K562 (cell line): ENCODE data around the gene HPRT1. TPM values are rescaled to one million over a fixed set of nuclear protein-coding genes. Genes with fewer than 3 reads are reported as not detected.

ENCODE experiments used
- ARID1B ChIP-seq: fragments of 450-650 bp; IDR thresholded peaks from 2 replicates; pipeline ENCODE4 v1.6.1; 2016; ENCODE audit warnings: antibody characterized with exemption, mild to moderate bottlenecking, inconsistent platforms
- ARID4B ChIP-seq: sonication (generic); formaldehyde crosslinking; IDR thresholded peaks from 2 replicates; pipeline ENCODE4 v1.8.0; 2022; ENCODE audit warnings: mild to moderate bottlenecking, missing genetic modification reagents
- CC2D1A ChIP-seq: fragments of 450-650 bp; IDR thresholded peaks from 2 replicates; pipeline ENCODE4 v1.6.1; 2017; ENCODE audit warnings: mild to moderate bottlenecking
- E2F6 ChIP-seq, 2 experiments: IDR thresholded peaks; 2 replicates each; pipeline ENCODE4 v1.6.1; 2011; ENCODE audit warnings: borderline replicate concordance in 1 of 2, control low read depth in 1 of 2, low read depth in 1 of 2, low read length in 1 of 2, mild to moderate bottlenecking in 1 of 2, mixed read lengths in 1 of 2, moderate library complexity in 1 of 2; ENCODE audit not compliant: insufficient read depth in 1 of 2, insufficient read length in 1 of 2, poor library complexity in 1 of 2, severe bottlenecking in 1 of 2; ENCODE audit errors: extremely low read depth in 1 of 2
- ERF ChIP-seq: fragments of 450-650 bp; formaldehyde crosslinking; IDR thresholded peaks from 2 replicates; pipeline ENCODE4 v1.4.0; 2020; ENCODE audit warnings: mild to moderate bottlenecking, mixed read lengths
- FOXA1 ChIP-seq: fragments of 450-650 bp; IDR thresholded peaks from 2 replicates; pipeline ENCODE4 v1.6.1; 2016; ENCODE audit warnings: mild to moderate bottlenecking, borderline replicate concordance
- JUND ChIP-seq, 2 experiments: IDR thresholded peaks; 2 replicates in 1 of 2; 3 replicates in 1 of 2; pipeline ENCODE4 v1.6.1; 2011; ENCODE audit warnings: borderline replicate concordance in 2 of 2, low read depth in 2 of 2, low read length in 2 of 2, improper control_type of control experiment in 1 of 2, missing biosample characterization in 1 of 2, missing genetic modification characterization in 1 of 2, missing genetic modification reagents in 1 of 2
- KDM1A ChIP-seq, 2 experiments: fragments of 450-650 bp; IDR thresholded peaks; 2 replicates each; pipeline ENCODE4 v1.6.1; 2016; ENCODE audit warnings: mild to moderate bottlenecking in 2 of 2
- LEF1 ChIP-seq: fragments of 450-650 bp; IDR thresholded peaks from 2 replicates; pipeline ENCODE4 v1.6.1; 2016; ENCODE audit warnings: mild to moderate bottlenecking
- MEIS2 ChIP-seq: fragments of 450-650 bp; IDR thresholded peaks from 2 replicates; pipeline ENCODE4 v1.6.1; 2014; ENCODE audit warnings: mild to moderate bottlenecking; ENCODE audit not compliant: partially characterized antibody
- MXI1 ChIP-seq: IDR thresholded peaks from 2 replicates; pipeline ENCODE4 v1.6.1; 2011; ENCODE audit warnings: low read depth, mild to moderate bottlenecking, improper control_type of control experiment, low read length
- NR2C1 ChIP-seq, 2 experiments: fragments of 450-650 bp; IDR thresholded peaks; 2 replicates each; pipeline ENCODE4 v1.6.1; 2017; ENCODE audit warnings: mild to moderate bottlenecking in 2 of 2, antibody characterized with exemption in 1 of 2, inconsistent platforms in 1 of 2, missing compliant biosample characterization in 1 of 2, missing genetic modification characterization in 1 of 2
- POLR3A ChIP-seq: IDR thresholded peaks from 2 replicates; pipeline ENCODE4 v1.6.1; 2011; ENCODE audit warnings: borderline replicate concordance, mild to moderate bottlenecking, moderate library complexity; ENCODE audit not compliant: insufficient read length, insufficient read depth; ENCODE audit errors: extremely low read depth
- SRF ChIP-seq, 2 experiments: fragments of 250-450, 450-650 bp in 1 of 2; sonication (Bioruptor Pico) in 1 of 2; sonication (generic) in 1 of 2; formaldehyde crosslinking; IDR thresholded peaks; 2 replicates each; pipeline versions ENCODE4 v1.5.0 to v1.5.1; 2020 to 2022; ENCODE audit warnings: mild to moderate bottlenecking in 1 of 2, missing genetic modification reagents in 1 of 2
- SUPT5H ChIP-seq: fragments of 450-650 bp; IDR thresholded peaks from 2 replicates; pipeline ENCODE4 v1.6.1; 2016
- TAF15 ChIP-seq: fragments of 200-400 bp; formaldehyde crosslinking; IDR thresholded peaks from 2 replicates; pipeline ENCODE4 v1.6.1; 2017; ENCODE audit warnings: mild to moderate bottlenecking, low read depth, low read length, moderate library complexity
- TAF9B ChIP-seq: fragments of 450-650 bp; IDR thresholded peaks from 2 replicates; pipeline ENCODE4 v1.6.1; 2018; ENCODE audit warnings: mild to moderate bottlenecking; ENCODE audit not compliant: partially characterized antibody
- ZNF140 ChIP-seq: fragments of 250-450 bp; sonication (Bioruptor Pico); IDR thresholded peaks from 2 replicates; pipeline ENCODE4 v1.8.0; 2021; ENCODE audit warnings: moderate library complexity, mild to moderate bottlenecking, inconsistent platforms
- ZNF324 ChIP-seq: fragments of 250-450 bp; sonication (Bioruptor Pico); IDR thresholded peaks from 2 replicates; pipeline ENCODE4 v1.4.0; 2020; ENCODE audit warnings: mild to moderate bottlenecking
- ZNF431 ChIP-seq: sonication (generic); formaldehyde crosslinking; IDR thresholded peaks from 2 replicates; pipeline ENCODE4 v1.8.0; 2022; ENCODE audit warnings: mild to moderate bottlenecking, missing genetic modification reagents
- ZNF584 ChIP-seq: fragments of 200-800 bp; sonication (Bioruptor generic); IDR thresholded peaks from 2 replicates; pipeline ENCODE4 v1.6.1; 2016; ENCODE audit warnings: low read depth, mild to moderate bottlenecking, missing genetic modification characterization, missing compliant biosample characterization
- polyA plus RNA-seq, 8 experiments: library from polyadenylated mRNA; depleted of rRNA in 4 of 8; stranded (reverse) in 5 of 8; unstranded in 3 of 8; fragments of >200 nt; fragmentation: Nextera tagmentation in 2 of 8; fragmentation: Illumina TruSeq in 1 of 8; extraction: Ambion mirVana in 2 of 8; extraction: Trizol in 1 of 8; gene quantifications; 2 replicates each; pipeline versions ENCODE4 v1.2.1 to v1.2.3, GENCODE V29; 2011 to 2014; ENCODE audit warnings: inconsistent platforms in 1 of 8, missing spikeins in 1 of 8
- total RNA-seq, 7 experiments: library from RNA; depleted of rRNA in 6 of 7; stranded (reverse); fragments of >200 nt in 6 of 7; fragmentation: Illumina TruSeq in 2 of 7; extraction: Trizol in 2 of 7; gene quantifications; 2 replicates each; pipeline versions ENCODE4 v1.2.1 to v1.2.3, GENCODE V29; 2011 to 2021; ENCODE audit warnings: low replicate concordance in 1 of 7
- TF ChIP-seq, protein P1 (sequence below): IDR thresholded peaks from 2 replicates; pipeline ENCODE4 v1.6.1; 2011; ENCODE audit not compliant: insufficient read length; ENCODE audit errors: extremely low read depth
- TF ChIP-seq, protein P2 (sequence below): fragments of 250-450 bp; sonication (Bioruptor Pico); IDR thresholded peaks from 2 replicates; pipeline ENCODE4 v1.8.0; 2022; ENCODE audit warnings: moderate library complexity, mild to moderate bottlenecking, inconsistent platforms

HPRT1 gene
- total and polyA plus RNA-seq, 9 of the 15 experiments (the other 6 are each of a cell fraction or from before 2014, with no cell fraction given), result 24.4 to 158 (median 104) TPM

DNA sequence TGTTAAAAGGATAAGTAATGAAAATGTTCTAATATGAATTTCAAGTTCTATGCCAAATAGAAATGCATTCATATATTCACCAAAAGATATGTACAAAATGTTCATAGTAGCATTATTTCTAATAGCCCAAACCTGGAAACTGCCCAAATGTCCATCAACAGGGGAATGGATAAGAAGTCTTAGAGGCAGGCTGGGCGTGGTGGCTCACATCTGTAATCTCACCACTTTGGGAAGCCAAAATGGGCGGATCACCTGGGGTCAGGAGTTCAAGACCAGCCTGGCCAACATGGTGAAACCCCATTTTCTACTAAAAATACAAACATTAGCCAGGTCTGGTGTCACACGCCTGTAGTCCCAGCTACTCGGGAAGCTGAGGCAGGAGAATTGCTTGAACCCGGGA lies 2.3 kb upstream of the HPRT1 start (continued):
- TF ChIP-seq ARID4B (CRISPR knock-in tag) (no peak), KDM1A (IDR thresholded peaks at IDR 0.05) (no peak), SUPT5H (no peak), POLR3A (peak; percentile 52), LEF1 (no peak), ZNF584 (CRISPR knock-in tag) (no peak), E2F6 (IDR thresholded peaks at IDR 0.05; ENCODE audit: borderline replicate concordance in 1 of 2, extremely low read depth in 1 of 2, insufficient read depth in 1 of 2, insufficient read length in 1 of 2, low read depth in 1 of 2, low read length in 1 of 2, poor library complexity in 1 of 2, severe bottlenecking in 1 of 2) (no peak), SRF (CRISPR knock-in tag; IDR thresholded peaks at IDR 0.05) (no peak), ZNF140 (no peak), ARID1B (peak; percentile 23; the same call in 1 of the 2 replicates), FOXA1 (no peak), ERF (CRISPR knock-in tag) (no peak), JUND (IDR thresholded peaks at IDR 0.05; ENCODE audit: borderline replicate concordance, low read depth, low read length) (no peak), JUND (tag; IDR thresholded peaks at IDR 0.05; ENCODE audit: borderline replicate concordance, low read depth, low read length) (no peak), TAF15 (no peak), ZNF324 (no peak), CC2D1A (no peak), MXI1 (no peak), NR2C1 (IDR thresholded peaks at IDR 0.05) (no peak), NR2C1 (tag; IDR thresholded peaks at IDR 0.05) (peak; percentile 27; the same call in 1 of the 2 replicates), ZNF431 (CRISPR knock-in tag) (no peak), TAF9B (no peak), MEIS2 (peak; percentile 80)
- TF ChIP-seq, protein P1, sequence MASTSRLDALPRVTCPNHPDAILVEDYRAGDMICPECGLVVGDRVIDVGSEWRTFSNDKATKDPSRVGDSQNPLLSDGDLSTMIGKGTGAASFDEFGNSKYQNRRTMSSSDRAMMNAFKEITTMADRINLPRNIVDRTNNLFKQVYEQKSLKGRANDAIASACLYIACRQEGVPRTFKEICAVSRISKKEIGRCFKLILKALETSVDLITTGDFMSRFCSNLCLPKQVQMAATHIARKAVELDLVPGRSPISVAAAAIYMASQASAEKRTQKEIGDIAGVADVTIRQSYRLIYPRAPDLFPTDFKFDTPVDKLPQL, result no peak
- TF ChIP-seq, protein P2, sequence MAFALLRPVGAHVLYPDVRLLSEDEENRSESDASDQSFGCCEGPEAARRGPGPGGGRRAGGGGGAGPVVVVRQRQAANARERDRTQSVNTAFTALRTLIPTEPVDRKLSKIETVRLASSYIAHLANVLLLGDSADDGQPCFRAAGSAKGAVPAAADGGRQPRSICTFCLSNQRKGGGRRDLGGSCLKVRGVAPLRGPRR, result no peak
